ENCODE data around the gene NT5C3B.

- TF ChIP-seq, protein P1, sequence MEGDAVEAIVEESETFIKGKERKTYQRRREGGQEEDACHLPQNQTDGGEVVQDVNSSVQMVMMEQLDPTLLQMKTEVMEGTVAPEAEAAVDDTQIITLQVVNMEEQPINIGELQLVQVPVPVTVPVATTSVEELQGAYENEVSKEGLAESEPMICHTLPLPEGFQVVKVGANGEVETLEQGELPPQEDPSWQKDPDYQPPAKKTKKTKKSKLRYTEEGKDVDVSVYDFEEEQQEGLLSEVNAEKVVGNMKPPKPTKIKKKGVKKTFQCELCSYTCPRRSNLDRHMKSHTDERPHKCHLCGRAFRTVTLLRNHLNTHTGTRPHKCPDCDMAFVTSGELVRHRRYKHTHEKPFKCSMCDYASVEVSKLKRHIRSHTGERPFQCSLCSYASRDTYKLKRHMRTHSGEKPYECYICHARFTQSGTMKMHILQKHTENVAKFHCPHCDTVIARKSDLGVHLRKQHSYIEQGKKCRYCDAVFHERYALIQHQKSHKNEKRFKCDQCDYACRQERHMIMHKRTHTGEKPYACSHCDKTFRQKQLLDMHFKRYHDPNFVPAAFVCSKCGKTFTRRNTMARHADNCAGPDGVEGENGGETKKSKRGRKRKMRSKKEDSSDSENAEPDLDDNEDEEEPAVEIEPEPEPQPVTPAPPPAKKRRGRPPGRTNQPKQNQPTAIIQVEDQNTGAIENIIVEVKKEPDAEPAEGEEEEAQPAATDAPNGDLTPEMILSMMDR (IDR thresholded peaks at IDR 0.05; ENCODE audit: low read depth, low read length) = no peak
- no peak for TF ChIP-seq EZH2phosphoT487 (IDR thresholded peaks at IDR 0.05; ENCODE audit: low read depth)
Observed at GRCh38 chr17:41784207-41784744, 51.8 kb downstream of the NT5C3B start.
